ENCODE measurements around the gene C17orf113.
"Not testable (repeated sequence)": the region's sequence is repeated elsewhere in the genome, so short reads cannot be mapped to it uniquely, and the experiment has no call there.

The C17orf113 gene

GRCh38 chr17:42016411-42016831, 34.0 kb downstream of the C17orf113 start:
- peak; percentile 28 for DNase-seq

GRCh38 chr17:42013740-42014139, 36.7 kb downstream of the C17orf113 start:
- not testable (repeated sequence) for DNase-seq

- not testable (repeated sequence) for DNase-seq
These were observed 38.0 kb downstream of the C17orf113 start for GRCh38 chr17:42012363-42012762.

GRCh38 chr17:42010898-42011516, 39.4 kb downstream of the C17orf113 start:
- no peak for DNase-seq

- DNase-seq = not testable (repeated sequence)
These were observed 40.1 kb downstream of the C17orf113 start for GRCh38 chr17:42010266-42010680.

GRCh38 chr17:42009170-42009569, 41.2 kb downstream of the C17orf113 start:
- DNase-seq = no peak

GRCh38 chr17:42005166-42005565, 45.2 kb downstream of the C17orf113 start:
- DNase-seq = no peak

- no peak for DNase-seq
These were observed 47.6 kb downstream of the C17orf113 start for GRCh38 chr17:42002792-42003301.

- no peak for DNase-seq
These were observed 48.1 kb downstream of the C17orf113 start for GRCh38 chr17:42002175-42002791.

GRCh38 chr17:42001729-42002128, 48.7 kb downstream of the C17orf113 start:
- no peak for DNase-seq

- DNase-seq = no peak
These were observed 49.8 kb downstream of the C17orf113 start for GRCh38 chr17:42000413-42001133.

- no peak for DNase-seq
These were observed 51.9 kb downstream of the C17orf113 start for GRCh38 chr17:41998497-41998896.

- DNase-seq = no peak
These were observed 53.6 kb downstream of the C17orf113 start for GRCh38 chr17:41996855-41997164.

GRCh38 chr17:41992576-41992975, 57.8 kb downstream of the C17orf113 start:
- DNase-seq = no peak

- no peak for DNase-seq
These were observed 60.5 kb downstream of the C17orf113 start for GRCh38 chr17:41989702-41990419.

GRCh38 chr17:41988418-41988817, 62.0 kb downstream of the C17orf113 start:
- no peak for DNase-seq
